ENCODE data around the gene CAMSAP1.

GRCh38 chr9:135877791-135878527 is 29.4 kb downstream of the CAMSAP1 start:
- TF ChIP-seq CTCF (IDR thresholded peaks at IDR 0.05) (no peak), EZH2 (IDR thresholded peaks at IDR 0.05; ENCODE audit: borderline replicate concordance, insufficient read depth, low read depth, low read length, poor library complexity, severe bottlenecking) (no peak)
